DND-41 (cell line): Measurements from ENCODE around the gene ELOVL5.

Source experiments
- CTCF ChIP-seq: IDR thresholded peaks from 2 replicates; pipeline ENCODE4 v1.5.1; 2012; ENCODE audit warnings: borderline replicate concordance, low read length, moderate library complexity, mild to moderate bottlenecking; ENCODE audit not compliant: poor library complexity, severe bottlenecking; ENCODE audit errors: extremely low read depth
- EZH2 ChIP-seq: IDR thresholded peaks from 3 replicates; pipeline ENCODE4 v1.6.1; 2012; ENCODE audit warnings: borderline replicate concordance, low read depth, mild to moderate bottlenecking, moderate library complexity, low read length, inconsistent platforms; ENCODE audit not compliant: severe bottlenecking

GRCh38 chr6:53294611-53295010 lies 54.1 kb downstream of the ELOVL5 start:
- TF ChIP-seq CTCF (no peak), EZH2 (no peak)
